WTC11 (cell line): Measurements from ENCODE around the gene DCLK1.

Experiments
- ATF6 ChIP-seq: sonication (generic); formaldehyde crosslinking; IDR thresholded peaks from 2 replicates; pipeline ENCODE4 v1.8.1; 2023; ENCODE audit warnings: mild to moderate bottlenecking, missing genetic modification reagents
- CTCF ChIP-seq: fragments of 200-600 bp; IDR thresholded peaks from 2 replicates; pipeline ENCODE4 v1.8.0; 2022; ENCODE audit warnings: antibody characterized with exemption
- FOXP1 ChIP-seq: sonication (generic); formaldehyde crosslinking; IDR thresholded peaks from 2 replicates; pipeline ENCODE4 v1.8.0; 2022; ENCODE audit warnings: missing genetic modification reagents, mild to moderate bottlenecking, moderate library complexity, borderline replicate concordance
- SMAD3 ChIP-seq: sonication (generic); formaldehyde crosslinking; IDR thresholded peaks from 2 replicates; pipeline ENCODE4 v1.8.0; 2022; ENCODE audit warnings: missing genetic modification reagents, mild to moderate bottlenecking, borderline replicate concordance
- SP1 ChIP-seq: sonication (generic); formaldehyde crosslinking; conservative IDR thresholded peaks from 2 replicates; pipeline ENCODE4 v1.8.1; 2022; ENCODE audit warnings: missing genetic modification reagents

GRCh38 chr13:36151591-36151990 lies 20.4 kb upstream of the DCLK1 start:
- TF ChIP-seq ATF6 (CRISPR knock-in tag) (no peak), SP1 (CRISPR knock-in tag) (no peak), CTCF (no peak), SMAD3 (no peak), FOXP1 (no peak)
